Measurements from ENCODE around the gene SLC25A13.

GRCh38 chr7:96355990-96356506, 34.1 kb upstream of the SLC25A13 start:
- TF ChIP-seq GTF3C2 (IDR thresholded peaks at IDR 0.05; ENCODE audit: borderline replicate concordance, extremely low read depth, insufficient read length) (no peak), POLR2A (conservative IDR thresholded peaks at IDR 0.05) (no peak), ZNF449 (CRISPR knock-in tag; IDR thresholded peaks at IDR 0.05) (no peak), TBP (optimal IDR thresholded peaks at IDR 0.05; ENCODE audit: low read depth, low read length) (no peak)

Data from K562 (cell line).